NCI-H128 (cell line): ENCODE results near the gene KBTBD7.

Experiments
- DNase-seq: peaks from one replicate; lab custom pipeline; 2025; ENCODE audit not compliant: unreplicated experiment; lab: John Stamatoyannopoulos, UW

The KBTBD7 gene

GRCh38 chr13:41193919-41194824 lies at the start of gene KBTBD7:
Gene KBTBD7, minus strand, starts transcription at chr13:41194569. Its CDS starts 312 bp downstream, at chr13:41194257.
- peak; percentile 43 for DNase-seq

DNA sequence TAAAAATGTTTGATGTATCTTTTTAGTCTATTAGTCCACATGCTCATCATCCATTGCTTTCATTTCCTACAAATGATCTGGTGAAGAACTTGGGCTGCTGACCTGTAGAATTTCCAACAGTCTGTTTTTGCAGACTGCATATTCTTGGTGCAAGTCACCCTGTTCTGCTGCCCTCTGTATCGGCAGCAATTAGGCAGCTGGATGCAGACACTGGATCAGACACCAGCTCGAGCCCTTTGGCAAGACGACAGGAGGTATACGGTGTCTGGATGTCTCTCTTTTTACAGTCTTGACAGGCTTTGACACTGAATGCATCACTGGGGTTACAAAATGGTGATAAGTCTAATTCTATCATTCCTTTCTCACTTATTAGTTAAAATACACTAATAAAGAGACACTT lies 47.3 kb upstream of the KBTBD7 start:
- DNase-seq: no peak

DNA sequence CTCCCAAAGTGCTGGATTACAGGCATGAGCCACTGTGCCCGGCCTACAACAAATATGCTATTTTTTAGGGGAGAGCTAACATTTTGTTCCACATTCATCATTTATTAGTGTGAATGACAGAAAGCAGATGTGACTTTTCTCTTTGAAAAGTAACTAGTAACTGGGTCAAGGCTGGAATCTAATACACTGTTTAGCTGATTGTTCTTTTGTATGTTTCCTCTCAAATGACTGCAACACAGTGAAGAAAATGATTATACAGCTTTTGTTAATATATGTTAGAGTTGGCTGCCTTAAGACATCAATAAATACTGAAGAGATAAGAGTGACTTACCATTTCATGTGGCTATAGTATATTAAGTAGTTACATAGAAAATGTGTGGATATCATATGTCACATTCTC lies 42.0 kb upstream of the KBTBD7 start:
- no peak for DNase-seq

- no peak for DNase-seq
Measured at GRCh38 chr13:41232578-41233480, 38.5 kb upstream of the KBTBD7 start.

DNA sequence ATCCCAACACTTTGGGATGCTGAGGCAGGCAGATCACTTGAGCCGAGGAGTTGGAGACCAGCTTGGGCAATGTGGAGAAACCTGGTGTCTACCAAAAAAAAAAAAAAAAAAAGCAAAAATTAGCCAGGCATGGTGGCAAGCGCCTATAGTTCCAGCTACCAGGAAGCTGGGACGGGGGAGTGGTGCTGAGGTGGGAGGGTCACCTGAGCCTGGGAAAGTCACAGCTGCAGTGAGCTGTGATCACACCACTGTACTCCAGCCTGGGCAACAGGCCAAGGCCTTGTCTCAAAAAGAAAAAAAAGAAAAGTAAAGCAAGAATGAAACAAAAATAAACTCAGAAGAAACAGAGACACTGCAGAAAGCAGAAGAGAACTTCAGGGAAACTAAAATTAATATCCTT lies 37.4 kb upstream of the KBTBD7 start:
- no peak for DNase-seq

DNA sequence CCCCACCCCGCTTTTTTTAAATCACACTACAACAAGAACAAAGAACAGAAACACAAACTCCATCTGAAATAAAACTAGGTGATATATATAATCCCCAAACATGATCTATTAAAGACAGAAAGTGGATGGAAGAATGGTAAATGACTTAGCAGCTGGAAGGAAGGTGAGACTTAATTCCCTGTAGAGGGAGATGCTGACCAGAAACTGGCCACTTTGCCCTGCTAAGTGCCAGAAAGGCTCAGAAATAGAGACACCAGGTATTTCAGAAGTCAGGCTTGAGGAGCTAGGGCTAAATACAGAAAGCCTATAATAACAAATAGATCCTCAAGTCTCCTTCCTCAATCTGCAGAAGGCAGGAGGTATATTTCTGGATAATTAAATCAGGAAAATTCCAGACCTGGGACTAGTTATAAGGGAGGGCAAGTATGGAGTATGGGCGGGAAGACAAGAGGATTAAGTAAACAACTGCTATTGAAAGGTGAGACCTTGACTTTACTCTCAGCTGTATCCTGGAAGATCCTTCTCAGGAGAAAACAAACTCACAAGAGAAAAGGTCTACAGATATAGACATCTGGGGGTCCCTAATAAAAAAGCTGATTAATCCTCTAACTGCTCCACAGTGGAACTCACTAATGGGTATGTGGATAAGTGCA lies 36.8 kb upstream of the KBTBD7 start:
- DNase-seq: no peak

GRCh38 chr13:41229356-41229755 lies 35.0 kb upstream of the KBTBD7 start:
- no peak for DNase-seq

- DNase-seq: no peak
Measured at GRCh38 chr13:41224113-41225110, 30.0 kb upstream of the KBTBD7 start.

DNA sequence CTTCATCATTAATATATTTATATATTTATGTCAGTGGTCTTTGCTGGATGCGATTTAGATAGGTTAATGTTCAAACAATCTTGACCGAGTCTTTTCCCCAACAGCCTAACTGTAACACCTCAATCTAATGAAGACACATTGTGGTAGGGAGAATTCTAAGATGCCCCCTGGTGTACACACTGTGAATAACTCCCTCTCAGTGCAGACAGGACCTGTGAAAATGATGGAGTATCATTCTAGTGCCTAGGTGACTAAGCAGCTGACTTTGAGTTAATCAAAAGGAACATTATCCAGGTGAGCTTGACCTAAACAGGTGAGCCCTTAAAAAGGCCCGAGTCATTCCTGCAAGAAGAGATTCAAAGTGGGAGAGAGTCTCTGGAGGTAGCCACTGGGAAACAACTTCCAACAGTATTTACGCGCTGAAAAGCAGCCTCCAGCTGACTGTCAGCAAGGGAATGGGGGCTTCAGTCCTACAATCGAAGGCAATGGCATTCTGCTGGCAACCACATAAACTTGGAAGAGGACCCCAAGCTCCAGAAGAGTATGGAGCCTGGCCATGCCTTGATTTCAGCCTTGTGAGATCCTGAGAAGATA lies 28.0 kb upstream of the KBTBD7 start:
- DNase-seq: no peak

GRCh38 chr13:41220401-41220800 lies 26.0 kb upstream of the KBTBD7 start:
- no peak for DNase-seq

DNA sequence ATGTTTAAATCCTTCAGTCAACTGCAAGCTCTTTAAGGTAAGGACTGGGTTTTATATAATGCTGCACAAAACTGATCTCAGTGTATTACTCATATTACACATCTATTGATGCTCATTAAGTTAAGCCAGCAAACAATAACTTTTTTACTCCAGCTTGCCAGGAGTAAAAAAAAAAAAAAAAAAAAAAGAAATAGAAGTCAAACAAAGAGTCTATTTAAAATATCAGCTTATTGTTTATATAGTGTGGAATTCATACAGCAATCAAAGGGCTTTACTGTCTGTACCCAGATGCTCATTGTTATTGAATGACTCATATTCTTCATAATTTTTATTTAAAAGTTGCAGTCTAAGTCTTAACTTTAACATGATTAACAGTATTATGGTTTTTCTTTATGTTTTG lies 21.8 kb upstream of the KBTBD7 start:
- no peak for DNase-seq

DNA sequence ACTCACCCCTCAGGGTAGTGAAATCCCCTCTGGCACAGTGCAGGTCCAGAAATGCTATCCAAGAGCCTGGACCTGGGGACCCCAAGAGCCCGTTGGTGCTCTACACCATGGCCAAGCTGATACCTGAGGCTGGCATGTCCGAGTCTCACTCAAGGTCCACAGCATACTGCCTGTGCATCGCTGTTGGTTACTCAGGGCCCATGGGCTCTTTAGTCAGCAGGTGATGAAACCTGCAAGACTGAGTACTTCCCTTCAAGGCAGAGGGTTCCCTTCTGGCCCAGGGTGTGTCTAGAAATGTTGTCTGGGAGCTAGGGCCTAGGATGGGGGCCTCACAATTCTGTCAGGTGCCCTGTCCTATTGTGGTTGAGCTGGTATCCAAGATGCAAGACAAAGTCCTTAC lies 19.6 kb upstream of the KBTBD7 start:
- DNase-seq: no peak

DNA sequence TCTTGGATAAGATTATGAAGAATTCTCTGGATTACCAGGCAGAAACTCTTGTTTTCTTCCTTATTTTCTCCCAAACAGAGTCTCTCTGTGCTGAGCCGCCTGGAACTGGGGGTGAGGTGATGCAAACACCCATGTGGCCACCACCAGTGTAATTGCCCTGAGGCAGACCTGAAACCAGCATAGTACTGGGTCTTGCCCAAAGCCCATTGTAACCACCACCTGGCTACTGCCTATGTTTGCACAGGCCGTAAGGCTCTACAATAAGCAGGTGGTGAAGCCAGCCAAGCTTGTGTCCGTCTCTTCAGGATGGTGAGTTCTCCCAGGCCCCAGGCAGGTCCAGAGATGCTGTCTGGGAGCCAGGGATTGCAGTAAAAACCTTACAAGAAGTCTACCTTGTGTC lies 18.9 kb upstream of the KBTBD7 start:
- DNase-seq: no peak

DNA sequence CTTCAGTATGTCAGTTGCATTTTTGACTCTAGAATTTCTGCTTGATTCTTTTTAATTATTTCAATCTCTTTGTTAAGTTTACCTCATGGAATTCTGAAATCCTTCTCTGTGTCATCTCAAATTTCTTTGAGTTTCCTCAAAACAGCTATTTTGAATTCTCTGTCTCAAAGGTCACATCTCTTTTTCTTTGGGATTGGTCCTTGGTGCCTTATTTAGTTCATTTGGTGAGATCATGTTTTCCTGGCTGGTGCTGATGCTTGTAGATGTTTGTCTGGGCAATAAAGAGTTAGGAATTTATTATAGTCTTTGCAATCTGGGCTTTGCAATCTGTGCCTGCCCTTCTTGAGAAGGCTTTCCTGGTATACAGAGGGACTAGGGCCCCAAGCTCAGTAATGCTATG lies 18.5 kb upstream of the KBTBD7 start:
- DNase-seq: no peak

GRCh38 chr13:41211062-41211461 lies 16.7 kb upstream of the KBTBD7 start:
- no peak for DNase-seq

DNA sequence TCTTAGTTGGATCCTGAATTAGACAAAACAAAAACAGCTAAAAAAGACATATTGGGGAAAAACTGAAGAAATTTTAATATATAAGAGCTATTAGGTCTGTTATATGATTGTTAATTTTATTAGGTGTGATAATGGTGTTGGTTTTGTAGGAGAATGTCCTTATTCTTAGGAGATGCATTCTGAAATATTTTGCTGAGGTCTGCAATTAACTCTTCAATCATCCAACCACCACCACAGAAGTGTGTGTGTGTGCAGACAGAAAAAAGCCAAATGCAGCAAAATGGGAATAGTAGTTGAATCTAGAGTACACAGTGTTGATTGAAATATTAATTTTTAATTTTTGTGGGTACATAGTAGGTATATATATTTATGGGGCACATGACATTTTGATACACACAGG lies 12.1 kb upstream of the KBTBD7 start:
- no peak for DNase-seq

GRCh38 chr13:41203810-41204209 lies 9.4 kb upstream of the KBTBD7 start:
- DNase-seq: no peak

DNA sequence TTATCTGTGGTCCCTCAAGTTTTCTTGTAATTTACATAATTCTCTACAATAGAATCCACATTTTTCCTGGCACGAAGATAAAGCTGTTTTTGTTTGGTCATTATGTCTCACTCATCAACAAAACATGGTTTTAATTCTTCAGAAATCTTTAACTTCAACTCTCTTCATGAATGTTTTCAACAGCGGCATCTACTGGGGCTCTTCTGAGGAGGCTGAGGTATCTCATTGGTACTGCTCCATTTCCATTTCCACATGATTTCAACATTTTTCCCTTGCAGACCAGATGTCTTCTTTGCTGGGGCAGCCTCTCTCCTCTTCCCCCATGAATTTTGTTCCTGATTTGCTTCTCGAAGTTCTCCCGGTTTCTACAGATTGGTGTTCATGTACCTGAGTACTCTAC lies 5.8 kb upstream of the KBTBD7 start:
- DNase-seq: no peak

DNA sequence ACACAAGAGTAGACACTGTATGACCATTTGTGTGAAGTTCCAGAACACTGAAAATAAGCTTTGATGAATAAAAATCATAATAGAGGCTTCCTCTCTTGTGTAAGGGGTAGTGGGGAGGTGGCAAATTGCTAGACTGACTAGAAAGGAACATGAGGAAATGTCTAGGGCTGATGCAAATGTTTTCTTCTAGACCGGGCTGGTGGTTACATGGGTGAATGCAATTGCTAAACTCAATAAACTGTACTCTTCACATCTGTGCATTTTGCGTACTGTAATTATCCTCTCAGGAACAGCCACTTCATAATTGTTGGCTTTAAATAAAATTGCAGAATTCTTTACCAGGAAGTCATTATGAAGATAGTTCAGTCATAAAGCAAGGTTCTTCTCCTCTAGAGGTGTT lies 5.2 kb upstream of the KBTBD7 start:
- no peak for DNase-seq

- DNase-seq: no peak
Measured at GRCh38 chr13:41199079-41199478, 4.7 kb upstream of the KBTBD7 start.
